Smooth muscle cell (in vitro differentiated cells): ENCODE data around the gene GPAT3. TPM values are rescaled to one million over a fixed set of nuclear protein-coding genes. Genes with fewer than 3 reads are reported as not detected.

Source experiments
- DNase-seq: peaks from one replicate; lab custom pipeline; 2025; ENCODE audit not compliant: unreplicated experiment; lab: John Stamatoyannopoulos, UW
- H2AFZ ChIP-seq: fragments of 200-600 bp; sonication (generic); 2 replicates; pipeline ENCODE4 v1.6.0; 2016; ENCODE audit warnings: antibody characterized with exemption, low read depth, mild to moderate bottlenecking
- H3F3A ChIP-seq: fragments of 200-600 bp; sonication (generic); 2 replicates; pipeline ENCODE4 v1.6.0; 2017; ENCODE audit warnings: antibody characterized with exemption, low read depth
- H3K27ac ChIP-seq: fragments of 200-600 bp; sonication (generic); 2 replicates; pipeline ENCODE4 v1.5.1; 2016; ENCODE audit warnings: low read depth, mild to moderate bottlenecking
- H3K27me3 ChIP-seq: fragments of 200-600 bp; sonication (generic); 2 replicates; pipeline ENCODE4 v1.6.1; 2016; ENCODE audit warnings: low read depth, mild to moderate bottlenecking
- H3K36me3 ChIP-seq: fragments of 200-600 bp; sonication (generic); 2 replicates; pipeline ENCODE4 v1.5.1; 2016; ENCODE audit warnings: low read depth
- H3K4me1 ChIP-seq: fragments of 200-600 bp; sonication (generic); 2 replicates; pipeline ENCODE4 v1.5.1; 2016; ENCODE audit warnings: low read depth
- H3K4me2 ChIP-seq: fragments of 200-600 bp; sonication (generic); 2 replicates; pipeline ENCODE4 v1.6.0; 2016; ENCODE audit warnings: mild to moderate bottlenecking
- H3K4me3 ChIP-seq: fragments of 200-600 bp; sonication (generic); 2 replicates; pipeline ENCODE4 v1.5.1; 2016; ENCODE audit warnings: mild to moderate bottlenecking
- H3K79me2 ChIP-seq: fragments of 200-600 bp; sonication (generic); 2 replicates; pipeline ENCODE4 v1.6.0; 2016; ENCODE audit warnings: low read depth, mild to moderate bottlenecking
- H3K9ac ChIP-seq: fragments of 200-600 bp; sonication (generic); 2 replicates; pipeline ENCODE4 v1.6.0; 2016; ENCODE audit warnings: low read depth
- H3K9me3 ChIP-seq: fragments of 200-600 bp; sonication (generic); replicated peaks from 2 replicates; pipeline ENCODE4 v1.5.1; 2016; ENCODE audit warnings: low read depth
- H4K20me1 ChIP-seq: fragments of 200-600 bp; sonication (generic); 2 replicates; pipeline ENCODE4 v1.6.0; 2016; ENCODE audit warnings: low read depth
- WGBS: methylation state at CpG from one replicate; pipeline ENCODE4 v1.1.7; 2016; ENCODE audit warnings: low lambda C conversion rate; 5-methylcytosine and 5-hydroxymethylcytosine counted together
- polyA plus RNA-seq: library from polyadenylated mRNA; unstranded; fragments of >200 nt; fragmentation: Nextera tagmentation; extraction: Ambion mirVana; gene quantifications from 2 replicates; pipeline ENCODE4 v1.2.1, GENCODE V29; 2016
- total RNA-seq: library from RNA; depleted of rRNA; stranded (reverse); fragments of >200 nt; gene quantifications from 2 replicates; pipeline ENCODE4 v1.2.3, GENCODE V29; 2014
- TF ChIP-seq, protein P1 (sequence below): fragments of 200-600 bp; sonication (generic); IDR thresholded peaks from 2 replicates; pipeline ENCODE4 v1.5.1; 2017; ENCODE audit warnings: borderline replicate concordance, mild to moderate bottlenecking, antibody characterized with exemption; ENCODE audit not compliant: insufficient read depth, poor library complexity, severe bottlenecking

Gene GPAT3
- total and polyA plus RNA-seq, 2 experiments from 2014 or later, result 0.27 to 0.67 TPM

DNA sequence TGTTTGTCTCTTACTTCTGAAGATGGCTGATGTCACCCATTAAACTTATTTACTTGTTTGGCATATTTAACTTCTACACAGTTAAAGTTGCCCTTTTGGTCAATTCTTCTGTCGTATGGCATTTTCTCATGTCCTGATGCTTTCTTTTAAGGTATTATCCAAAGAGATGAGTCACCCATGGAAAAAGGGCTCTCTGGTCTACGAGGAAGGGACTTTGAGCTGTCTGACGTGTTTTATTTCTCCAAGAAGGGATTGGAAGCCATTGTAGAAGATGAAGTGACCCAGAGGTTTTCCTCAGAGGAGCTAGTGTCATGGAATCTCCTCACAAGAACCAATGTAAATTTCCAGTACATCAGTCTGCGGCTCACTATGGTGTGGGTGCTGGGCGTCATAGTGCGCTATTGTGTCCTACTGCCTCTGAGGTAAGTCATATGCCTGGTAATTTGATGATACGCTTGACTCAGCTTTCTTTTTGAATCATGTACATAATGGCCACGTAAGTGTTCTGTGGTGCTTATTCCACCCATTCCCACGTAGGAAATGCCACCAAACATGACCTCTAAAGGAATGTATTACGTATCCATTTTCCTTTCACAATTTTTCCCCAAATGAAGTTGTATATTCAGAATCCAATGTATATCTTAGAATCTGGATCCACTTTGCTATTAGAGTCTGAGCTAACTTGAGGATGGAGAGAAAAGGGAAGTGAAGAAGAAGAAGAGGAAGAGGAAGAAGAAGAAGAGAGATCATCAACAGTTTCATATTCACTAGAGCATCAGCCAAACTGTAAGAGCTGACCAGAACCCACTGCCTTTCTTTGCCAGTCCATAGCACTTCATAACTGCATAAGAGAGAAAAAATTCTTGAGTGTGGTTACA is 45.7 kb downstream of the GPAT3 start:
- H3K36me3 ChIP-seq, result no peaks in the 10 kb centered on the region
- H4K20me1 ChIP-seq, result no peaks in the 10 kb centered on the region

DNA sequence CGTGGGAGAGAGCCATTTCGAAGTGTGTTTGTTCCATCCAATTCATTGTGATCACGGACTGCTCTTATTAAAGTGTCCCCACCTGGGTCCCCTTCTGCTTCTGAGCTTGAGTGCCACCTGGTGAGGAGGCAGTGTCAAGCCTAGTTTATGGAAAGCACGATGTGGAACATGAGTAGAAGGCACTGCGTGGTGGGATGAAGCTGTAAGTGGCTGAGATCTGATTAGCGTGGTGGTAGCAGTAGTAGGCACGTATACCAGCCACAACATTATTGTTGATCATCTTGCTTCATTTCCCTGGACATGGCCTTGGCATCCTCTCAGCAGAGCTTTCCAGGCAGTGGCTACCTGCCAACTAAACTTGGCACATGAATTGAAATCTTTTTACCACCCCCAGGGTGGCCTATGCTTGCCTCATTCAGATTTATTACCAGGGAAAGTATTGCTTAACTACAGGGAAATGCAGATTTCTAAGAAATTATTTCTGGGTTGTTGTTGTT is 46.4 kb downstream of the GPAT3 start:
- no peak overlapping the region for H2AFZ ChIP-seq
- H3K9ac ChIP-seq, result no peak overlapping the region
- H3K27ac ChIP-seq, result no peak overlapping the region
- H3K79me2 ChIP-seq, result no peaks in the 10 kb centered on the region
- no peaks in the 10 kb centered on the region for H3K27me3 ChIP-seq
- H3K4me3 ChIP-seq, result no peak overlapping the region
- H3K4me2 ChIP-seq, result no peak overlapping the region
- no peaks in the 10 kb centered on the region for H3F3A ChIP-seq
- TF ChIP-seq, protein P1, sequence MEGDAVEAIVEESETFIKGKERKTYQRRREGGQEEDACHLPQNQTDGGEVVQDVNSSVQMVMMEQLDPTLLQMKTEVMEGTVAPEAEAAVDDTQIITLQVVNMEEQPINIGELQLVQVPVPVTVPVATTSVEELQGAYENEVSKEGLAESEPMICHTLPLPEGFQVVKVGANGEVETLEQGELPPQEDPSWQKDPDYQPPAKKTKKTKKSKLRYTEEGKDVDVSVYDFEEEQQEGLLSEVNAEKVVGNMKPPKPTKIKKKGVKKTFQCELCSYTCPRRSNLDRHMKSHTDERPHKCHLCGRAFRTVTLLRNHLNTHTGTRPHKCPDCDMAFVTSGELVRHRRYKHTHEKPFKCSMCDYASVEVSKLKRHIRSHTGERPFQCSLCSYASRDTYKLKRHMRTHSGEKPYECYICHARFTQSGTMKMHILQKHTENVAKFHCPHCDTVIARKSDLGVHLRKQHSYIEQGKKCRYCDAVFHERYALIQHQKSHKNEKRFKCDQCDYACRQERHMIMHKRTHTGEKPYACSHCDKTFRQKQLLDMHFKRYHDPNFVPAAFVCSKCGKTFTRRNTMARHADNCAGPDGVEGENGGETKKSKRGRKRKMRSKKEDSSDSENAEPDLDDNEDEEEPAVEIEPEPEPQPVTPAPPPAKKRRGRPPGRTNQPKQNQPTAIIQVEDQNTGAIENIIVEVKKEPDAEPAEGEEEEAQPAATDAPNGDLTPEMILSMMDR, result no peak
- no peaks in the 10 kb centered on the region for H3K4me1 ChIP-seq
- no peaks in the 10 kb centered on the region for H4K20me1 ChIP-seq
- no peak for DNase-seq
- WGBS, result 86% methylated on average over 7 of the region's 7 CpGs
- H3K36me3 ChIP-seq, result no peaks in the 10 kb centered on the region
- no peaks in the 10 kb centered on the region for H3K9me3 ChIP-seq

More for the DNA sequence above, 45.7 kb downstream of the GPAT3 start:
- Histone ChIP-seq H3K4me2 (no peak overlapping the region), H3K4me3 (no peak overlapping the region), H3K27ac (no peak overlapping the region), H3K9me3 (no peaks in the 10 kb centered on the region), H3K79me2 (no peaks in the 10 kb centered on the region), H3K4me1 (no peaks in the 10 kb centered on the region), H2AFZ (no peak overlapping the region), H3K9ac (no peak overlapping the region), H3K27me3 (no peaks in the 10 kb centered on the region), H3F3A (no peaks in the 10 kb centered on the region)
- TF ChIP-seq, protein P1, result no peak
- DNase-seq, result no peak
- WGBS, result 91% methylated on average over 10 of the region's 10 CpGs

DNA sequence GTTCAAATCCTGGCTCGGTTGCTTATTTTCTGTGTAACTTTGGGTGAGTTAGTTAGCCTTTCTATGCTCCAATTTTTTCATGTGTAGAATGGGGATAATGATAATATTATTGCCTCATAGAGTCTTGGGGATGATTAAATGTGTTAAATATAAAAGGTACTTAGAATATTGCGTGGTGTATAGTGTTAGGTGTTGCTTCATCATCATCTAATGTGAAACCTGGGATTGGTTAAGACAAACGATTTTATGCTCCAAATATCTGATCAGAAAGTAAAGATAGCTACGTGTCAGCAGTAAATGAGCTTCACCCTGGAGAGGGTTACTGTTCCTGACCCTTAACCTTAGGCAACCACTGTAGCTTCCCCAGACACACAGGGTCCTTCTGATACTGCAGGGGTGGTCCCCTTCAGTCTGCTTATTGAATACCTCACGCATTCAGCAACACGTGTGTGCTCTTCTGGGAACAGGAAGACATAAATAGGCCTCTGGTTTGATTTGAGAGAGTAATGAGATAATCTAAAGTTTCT is 50.1 kb downstream of the GPAT3 start:
- Histone ChIP-seq H3K79me2 (no peaks in the 10 kb centered on the region), H3K27me3 (no peaks in the 10 kb centered on the region), H3K4me3 (no peak overlapping the region), H3K4me1 (peaks cover 13% of the 10 kb centered on the region), H3F3A (no peaks in the 10 kb centered on the region), H2AFZ (no peak overlapping the region), H3K27ac (no peak overlapping the region), H3K36me3 (no peaks in the 10 kb centered on the region), H3K9me3 (no peaks in the 10 kb centered on the region), H3K4me2 (no peak overlapping the region), H3K9ac (no peak overlapping the region), H4K20me1 (no peaks in the 10 kb centered on the region)
- DNase-seq, result no peak
- TF ChIP-seq, protein P1, result no peak
- WGBS, result 84% methylated on average over 6 of the region's 6 CpGs
